GM20431 (cell line): ENCODE measurements around the gene CFAP61.
"Not testable (repeated sequence)": the region's sequence is repeated elsewhere in the genome, so short reads cannot be mapped to it uniquely, and the experiment has no call there.

Source experiments
- in situ Hi-C: fragments of 300-500 bp; cut with MseI, MboI; formaldehyde crosslinking; loops from one replicate; pipeline ENCODE4 v1.15.0; 2020; ENCODE audit warnings: low sequenced_read_pairs; ENCODE audit not compliant: unreplicated experiment

Gene CFAP61

DNA sequence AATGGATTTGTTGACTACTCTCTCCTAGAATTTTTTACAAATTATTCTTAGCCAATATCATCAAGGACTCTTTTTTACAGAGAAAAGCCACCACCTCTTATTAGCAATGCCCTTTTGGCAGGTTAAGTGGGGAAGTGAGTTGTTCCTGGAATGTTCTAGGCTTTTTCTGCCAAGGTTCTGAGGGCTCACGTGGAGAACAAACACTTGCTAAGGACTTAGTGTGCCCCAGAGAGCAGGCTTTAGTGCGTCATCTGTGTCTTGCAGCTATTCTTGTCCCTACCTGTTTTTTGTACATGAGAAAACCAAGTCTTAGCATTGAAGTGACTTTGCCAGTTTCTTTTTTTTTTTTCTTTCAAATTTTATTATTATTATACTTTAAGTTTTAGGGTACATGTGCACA lies 33.5 kb downstream of the CFAP61 start:
- in situ Hi-C loops: loop anchor here (25.0 kb wide), 2 partner anchors 151 to 476 kb away; no protein-coding TSS in a partner anchor

DNA sequence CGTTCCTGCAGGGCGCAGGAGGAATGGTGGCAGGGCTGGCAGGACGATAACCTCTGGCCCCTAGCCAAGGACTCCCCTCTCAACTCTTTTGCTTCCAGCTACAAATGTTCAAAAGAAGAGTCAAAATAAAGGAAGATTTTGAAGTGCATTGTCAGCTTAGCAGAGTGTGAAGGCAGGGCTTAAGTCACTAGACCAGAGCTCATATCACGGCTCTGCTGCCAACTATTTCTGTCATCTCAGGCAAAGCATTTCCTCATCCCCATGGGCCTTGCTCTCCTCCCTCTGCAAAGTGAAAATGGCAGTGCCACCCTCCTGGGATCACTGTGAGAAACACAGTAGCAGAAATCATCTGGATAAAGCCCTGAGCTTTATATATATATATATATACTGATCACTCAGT lies 36.7 kb downstream of the CFAP61 start:
- in situ Hi-C loops: loop anchor here (25.0 kb wide), 2 partner anchors 148 to 473 kb away; no protein-coding TSS in a partner anchor

DNA sequence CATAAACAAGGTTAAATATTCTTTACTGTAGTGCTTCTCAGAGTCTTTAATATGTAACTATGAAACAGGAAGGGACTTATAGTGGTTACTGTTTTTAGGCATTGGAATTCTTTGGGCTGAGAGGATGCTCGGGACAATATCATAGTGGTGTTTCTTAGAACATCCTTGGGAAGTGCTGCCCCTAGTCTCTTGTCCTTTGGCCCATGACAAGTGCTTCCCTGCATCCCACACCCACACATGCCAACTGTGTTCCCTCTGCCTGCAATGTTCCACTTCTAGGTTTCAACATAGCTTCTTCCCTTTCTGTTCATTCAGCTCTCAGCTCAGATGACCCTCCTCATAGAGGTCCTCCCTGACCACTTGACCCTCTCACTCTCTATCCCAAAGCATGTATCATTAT lies 37.6 kb downstream of the CFAP61 start:
- in situ Hi-C loops: loop anchor here (25.0 kb wide), 2 partner anchors 147 to 472 kb away; no protein-coding TSS in a partner anchor

DNA sequence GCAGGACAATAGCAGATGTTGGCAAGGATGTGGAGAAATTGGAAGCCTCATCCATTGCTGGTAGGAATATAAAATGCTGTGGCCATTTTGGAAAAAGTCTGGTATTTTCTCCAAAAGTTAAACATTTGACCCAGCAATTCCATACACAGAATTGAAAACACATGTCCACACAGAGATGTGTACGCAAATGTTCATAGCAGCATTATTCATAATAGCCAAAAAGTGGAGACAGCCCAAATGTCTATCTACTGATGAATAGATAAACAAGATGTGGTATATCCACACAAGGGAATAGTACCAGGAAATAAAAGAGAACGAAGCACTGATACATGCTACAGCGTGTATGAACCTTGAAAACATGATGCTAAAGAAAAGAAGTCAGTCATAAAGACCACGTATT lies 40.5 kb downstream of the CFAP61 start:
- in situ Hi-C loops: loop anchor here (25.0 kb wide), 2 partner anchors 144 to 469 kb away; no protein-coding TSS in a partner anchor

DNA sequence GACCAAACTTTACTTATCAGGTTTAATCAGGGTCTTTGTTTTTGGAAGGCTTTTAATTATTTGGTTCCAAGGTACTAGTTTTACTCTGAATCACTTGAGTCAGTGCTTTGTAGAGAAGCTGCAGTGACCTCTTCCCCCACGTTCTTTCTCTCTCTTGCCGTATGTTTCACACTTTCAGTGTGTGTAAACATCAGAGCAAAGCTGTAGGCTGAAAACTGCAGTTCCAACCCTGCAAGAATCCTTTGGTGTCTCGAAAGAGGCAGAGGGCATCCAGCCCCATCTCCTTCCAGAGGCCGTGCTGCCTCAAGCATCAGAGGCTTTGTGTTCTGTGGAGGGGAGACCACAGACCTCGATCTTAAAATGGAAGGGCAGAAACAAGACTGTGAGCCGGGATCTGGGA lies 42.1 kb downstream of the CFAP61 start:
- in situ Hi-C loops: loop anchor here (25.0 kb wide), 2 partner anchors 143 to 468 kb away; no protein-coding TSS in a partner anchor

DNA sequence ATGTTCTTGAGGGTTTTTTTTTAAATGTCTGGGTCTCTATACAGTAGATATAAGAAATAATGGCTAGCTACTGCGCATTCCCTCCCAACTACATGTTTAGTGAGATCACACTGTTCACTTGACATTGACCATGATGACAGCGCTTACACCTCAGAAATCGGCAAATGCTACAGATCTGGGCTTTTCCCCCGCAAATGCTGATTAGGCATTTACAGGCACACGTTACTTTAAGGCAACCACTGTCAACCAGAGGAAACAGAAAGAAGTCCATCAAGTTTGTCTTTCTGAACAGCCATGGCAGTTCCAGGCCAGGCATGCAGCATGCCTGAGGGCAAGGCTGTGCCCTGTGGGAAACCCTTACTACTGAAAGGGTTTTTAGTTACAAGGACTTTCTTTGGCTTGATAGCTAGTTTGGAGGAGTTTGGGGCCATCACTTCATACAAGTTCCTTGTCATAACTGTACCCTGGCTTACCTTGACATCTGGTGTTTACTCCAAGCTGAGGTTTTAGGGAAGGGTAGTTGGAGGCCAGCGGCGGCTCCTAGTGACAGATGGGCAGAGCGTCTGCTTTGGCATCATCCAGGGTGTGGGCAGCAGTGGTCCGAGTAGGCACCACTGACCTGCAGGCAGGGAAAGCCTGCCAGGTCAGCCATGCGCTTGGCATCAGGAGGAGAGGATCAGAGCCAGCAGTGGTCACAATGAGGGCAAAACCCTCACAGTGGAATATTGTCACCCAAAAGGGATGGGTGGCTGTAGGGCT lies 43.0 kb downstream of the CFAP61 start:
- in situ Hi-C loops: loop anchor here (25.0 kb wide), 2 partner anchors 142 to 467 kb away; no protein-coding TSS in a partner anchor

DNA sequence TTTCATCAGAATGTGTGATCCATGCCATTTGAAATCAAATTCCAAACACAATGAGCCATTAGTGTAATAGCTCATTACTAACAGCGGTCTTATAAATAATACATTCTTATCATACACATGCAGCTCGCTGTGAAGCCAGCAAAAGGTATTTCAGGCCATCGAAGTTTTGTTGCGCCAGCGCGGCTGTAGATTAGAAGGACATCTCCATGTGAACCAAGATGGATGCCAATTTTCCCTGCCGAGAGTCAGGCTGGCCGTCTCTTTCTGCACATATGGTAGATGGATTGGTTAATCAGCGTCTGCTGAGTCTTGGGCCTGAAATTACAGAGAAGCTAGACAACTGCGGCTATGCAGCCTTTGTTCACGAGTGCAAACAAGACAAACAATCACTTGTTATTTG lies 44.1 kb downstream of the CFAP61 start:
- in situ Hi-C loops: loop anchor here (25.0 kb wide), 2 partner anchors 141 to 466 kb away; no protein-coding TSS in a partner anchor

DNA sequence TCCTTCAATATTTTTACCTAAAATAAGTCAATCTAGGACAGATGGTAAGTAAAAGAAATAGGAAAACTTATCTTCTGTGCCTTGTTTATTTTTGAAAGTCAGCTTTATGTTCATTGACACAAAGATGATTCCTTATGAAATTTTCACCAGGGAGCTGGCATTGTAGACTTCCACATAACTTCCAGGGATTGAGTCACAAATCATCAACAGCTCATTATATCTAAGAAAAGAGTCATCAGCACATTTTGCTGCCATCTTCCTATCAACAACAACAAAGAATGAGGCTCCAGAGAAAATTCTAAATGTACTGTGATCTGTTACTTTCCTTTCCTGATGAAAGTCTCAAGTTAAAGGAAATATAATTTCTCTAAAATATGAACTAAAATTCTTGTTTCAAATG lies 48.5 kb downstream of the CFAP61 start:
- in situ Hi-C loops: no loop called here

DNA sequence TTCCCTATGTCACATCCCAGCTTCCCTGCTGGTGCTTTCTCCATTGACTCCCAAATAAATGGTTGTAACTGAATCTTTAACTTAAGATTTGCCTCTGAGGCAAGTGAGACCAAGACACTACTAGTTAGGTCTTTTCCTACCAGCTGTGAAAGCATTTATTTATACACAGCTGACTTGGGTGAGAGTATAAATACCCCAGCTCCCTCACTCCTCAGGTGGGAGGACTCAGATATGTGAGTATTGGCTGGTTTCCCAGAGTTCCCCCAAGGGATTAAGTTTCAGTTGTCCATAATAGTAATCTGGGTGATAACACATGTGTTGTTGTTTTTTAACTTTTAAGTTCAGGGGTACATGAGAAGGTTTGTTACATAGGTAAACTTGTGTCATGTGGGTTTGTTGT lies 49.8 kb downstream of the CFAP61 start:
- in situ Hi-C loops: no loop called here

DNA sequence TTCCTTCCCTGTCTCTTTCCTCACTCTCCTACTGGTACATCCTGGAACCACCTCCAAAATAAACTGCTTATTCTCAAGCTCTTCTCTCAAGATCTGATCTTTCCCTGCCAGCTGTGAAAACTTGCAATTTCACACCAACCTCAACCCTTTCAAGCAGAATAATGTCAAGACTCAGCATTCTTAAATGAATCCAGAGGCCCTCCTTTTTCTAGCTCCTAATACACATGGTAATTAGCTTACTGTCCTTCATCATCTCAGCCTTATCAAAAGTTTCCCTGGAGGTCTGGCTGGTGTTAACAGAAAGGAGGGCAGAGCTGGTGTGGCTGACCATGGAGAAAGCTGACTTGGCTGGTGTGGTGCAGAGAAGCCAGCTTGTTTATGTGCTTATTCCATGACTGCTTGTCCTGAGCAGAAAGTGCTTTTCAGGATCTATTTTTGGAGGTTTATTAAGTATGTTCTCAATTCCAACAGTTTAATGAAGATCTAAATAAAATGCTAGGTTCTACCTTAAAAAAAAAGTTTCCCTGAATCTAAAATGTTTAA lies 50.5 kb downstream of the CFAP61 start:
- in situ Hi-C loops: no loop called here

DNA sequence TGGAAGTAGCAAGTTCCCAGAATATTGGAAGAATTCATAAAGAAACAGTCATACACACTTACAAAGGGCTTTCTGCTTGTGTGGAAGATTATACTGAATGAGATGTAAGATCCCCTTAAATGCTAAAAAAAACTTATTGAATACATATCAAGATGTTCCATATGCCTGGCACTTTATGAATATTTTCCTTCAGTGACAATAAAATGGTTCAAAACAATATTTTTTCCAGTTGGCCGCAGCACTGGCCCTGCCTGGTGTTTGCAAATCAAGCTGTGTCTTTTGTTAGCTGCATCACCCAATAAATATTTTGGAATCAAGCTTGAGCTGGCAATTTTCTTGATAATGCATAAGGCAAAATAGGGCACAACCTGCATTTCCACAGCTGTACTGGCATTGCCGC lies 51.2 kb downstream of the CFAP61 start:
- in situ Hi-C loops: no loop called here

DNA sequence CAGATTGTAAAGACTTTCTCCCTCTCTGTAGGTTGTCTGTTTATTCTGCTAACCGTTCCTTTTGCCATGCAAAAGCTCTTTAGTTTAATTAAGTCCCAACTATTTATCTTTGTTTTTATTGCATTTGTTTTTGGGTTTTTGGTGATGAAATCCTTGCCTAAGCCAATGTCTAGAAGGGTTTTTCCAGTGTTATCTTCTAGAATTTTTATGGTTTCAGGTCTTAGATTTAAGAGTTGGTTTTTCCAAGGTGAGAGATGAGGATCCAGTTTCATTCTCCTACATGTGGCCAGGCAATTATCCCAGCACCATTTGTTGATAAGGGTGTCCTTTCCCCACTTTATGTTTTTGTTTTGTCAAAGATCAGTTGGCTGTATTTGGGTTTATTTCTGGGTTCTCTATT lies 70.9 kb downstream of the CFAP61 start:
- in situ Hi-C loops: not testable (repeated sequence)

DNA sequence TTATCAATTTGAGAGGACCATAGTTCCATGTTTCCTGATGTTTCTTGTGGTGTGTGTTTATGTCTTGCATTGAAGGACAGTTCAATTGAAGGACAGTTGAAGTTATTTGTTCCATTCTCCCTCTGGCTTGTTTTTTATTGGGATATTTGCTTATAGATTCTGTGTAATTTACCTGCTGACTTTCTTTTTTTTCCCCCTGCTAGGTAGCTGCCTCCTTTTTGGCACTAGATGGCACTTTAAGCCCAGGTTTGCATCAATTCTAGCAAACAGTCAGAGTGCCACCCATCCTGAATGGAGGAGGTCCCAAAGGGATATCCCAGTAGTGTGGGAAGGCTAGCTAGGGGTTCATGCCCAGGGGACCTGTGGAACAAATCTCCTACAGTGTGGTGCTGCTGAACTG lies 78.1 kb downstream of the CFAP61 start:
- in situ Hi-C loops: no loop called here

DNA sequence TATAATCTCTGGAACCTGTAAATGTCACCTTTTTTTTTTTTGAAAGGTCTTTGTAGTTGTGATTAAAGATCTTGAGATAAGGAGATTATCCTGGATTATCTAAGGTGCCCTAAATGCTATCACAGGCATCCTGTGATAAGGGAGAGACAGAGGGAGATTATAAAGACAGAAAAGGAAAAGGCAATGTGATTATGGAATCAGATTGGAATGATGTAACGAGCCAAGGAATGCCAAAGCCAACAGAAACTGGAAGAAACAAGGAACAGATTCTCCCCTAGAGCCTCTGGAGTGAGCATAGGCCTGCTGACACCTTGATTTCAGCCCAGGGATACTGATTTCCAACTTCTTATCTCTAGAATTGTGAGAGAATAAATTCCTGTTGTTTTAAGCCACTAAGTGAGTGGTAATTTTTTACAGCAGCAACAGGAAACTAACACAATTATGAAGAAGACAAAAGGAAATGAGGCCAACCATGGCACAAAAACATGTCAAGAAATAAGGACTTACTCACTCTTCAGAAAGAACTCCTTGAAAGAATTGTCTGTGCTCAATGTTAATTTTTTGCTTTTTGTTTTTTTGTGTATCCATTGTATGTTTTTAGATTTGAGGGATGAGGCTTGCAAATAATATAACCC lies 82.7 kb downstream of the CFAP61 start:
- in situ Hi-C loops: no loop called here

DNA sequence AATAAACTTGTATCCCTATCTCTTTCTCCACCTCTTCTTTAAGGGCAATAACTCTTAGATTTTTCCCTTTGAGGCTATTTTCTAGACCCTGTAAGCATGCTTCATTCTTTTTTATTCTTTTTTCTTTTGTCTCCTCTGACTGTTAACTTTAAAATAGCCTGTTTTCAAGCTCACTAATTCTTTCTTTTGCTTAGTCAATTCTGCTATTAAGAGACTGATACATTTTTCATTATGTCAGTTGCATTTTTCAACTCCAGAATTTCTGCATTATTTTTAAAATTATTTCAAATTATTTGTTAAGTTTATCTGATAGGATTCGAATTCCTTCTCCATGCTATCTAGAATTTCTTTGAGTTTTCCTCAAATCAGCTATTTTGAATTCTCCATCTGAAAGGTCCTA lies 84.0 kb downstream of the CFAP61 start:
- in situ Hi-C loops: no loop called here

DNA sequence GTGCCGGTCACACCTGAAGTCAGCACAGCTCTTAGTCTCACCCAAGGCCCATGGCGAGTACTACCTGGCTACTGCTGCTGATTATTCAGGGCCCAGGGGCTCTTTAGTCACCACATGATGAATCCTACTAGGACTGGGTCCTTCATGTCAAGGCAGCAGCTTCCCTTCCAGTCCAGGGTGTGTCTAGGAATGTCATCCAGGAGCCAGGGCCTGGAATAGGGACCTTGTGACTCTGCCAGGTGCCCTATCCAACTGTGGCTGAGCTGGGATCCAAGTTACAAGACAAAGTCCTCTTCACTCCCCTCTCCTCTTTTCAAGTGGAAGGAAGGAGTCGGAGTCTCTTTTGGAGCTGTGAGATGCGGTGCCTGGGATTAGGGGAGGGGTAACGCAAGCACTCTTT lies 85.5 kb downstream of the CFAP61 start:
- in situ Hi-C loops: no loop called here

DNA sequence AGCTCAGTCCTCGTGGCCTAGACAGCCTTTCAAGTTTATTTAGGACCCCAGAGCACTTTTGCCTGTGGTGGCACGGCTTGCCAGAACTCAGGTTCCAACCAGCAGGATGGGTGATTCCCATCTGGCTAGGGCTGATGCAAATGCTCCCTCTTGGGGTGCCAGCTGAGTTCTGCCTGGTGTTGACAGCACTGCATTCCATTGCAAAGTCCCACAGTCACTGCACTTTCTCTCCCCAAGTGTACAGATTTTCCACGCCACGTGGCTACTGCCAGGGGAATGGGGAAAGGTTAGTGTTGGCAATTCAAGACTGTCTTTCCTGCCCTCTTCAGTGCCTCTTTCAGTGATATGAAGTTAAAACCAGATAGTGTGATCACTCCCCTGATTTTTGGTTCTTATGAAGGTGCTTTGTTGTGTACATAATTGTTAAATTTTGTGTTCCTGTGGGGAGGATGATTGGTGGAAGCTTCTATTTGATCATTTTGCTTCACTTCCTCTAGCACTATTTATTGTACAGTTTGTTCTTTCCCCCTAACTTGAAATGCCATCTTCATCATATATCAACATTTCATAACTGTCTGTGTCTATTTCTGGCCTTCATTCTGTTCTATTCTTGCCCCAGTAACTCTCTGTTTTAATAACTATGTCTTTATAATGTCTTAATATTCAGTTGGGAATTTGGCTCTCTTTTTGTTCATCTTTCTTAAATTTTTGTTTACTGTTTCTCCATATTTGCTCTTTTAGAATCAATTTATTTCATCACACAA lies 86.2 kb downstream of the CFAP61 start:
- in situ Hi-C loops: no loop called here

DNA sequence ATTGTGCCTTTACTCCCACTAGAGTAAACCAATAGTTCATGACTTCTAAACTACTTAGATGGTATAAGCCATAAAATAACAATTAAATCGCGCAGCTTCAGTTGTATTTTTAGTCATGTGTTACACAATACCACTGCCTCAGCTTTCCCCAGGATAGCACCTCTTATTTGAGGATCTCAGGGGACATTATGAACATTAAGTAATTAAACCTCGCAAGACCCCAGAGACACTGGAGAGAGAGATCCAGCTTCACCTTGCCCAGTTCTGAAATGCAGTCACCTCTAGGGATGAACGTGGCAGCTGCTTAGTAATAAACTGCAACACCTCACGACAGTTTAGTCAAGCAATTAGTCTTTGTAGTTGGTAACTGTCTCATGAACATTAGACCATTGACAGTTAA lies 87.1 kb downstream of the CFAP61 start:
- in situ Hi-C loops: no loop called here

DNA sequence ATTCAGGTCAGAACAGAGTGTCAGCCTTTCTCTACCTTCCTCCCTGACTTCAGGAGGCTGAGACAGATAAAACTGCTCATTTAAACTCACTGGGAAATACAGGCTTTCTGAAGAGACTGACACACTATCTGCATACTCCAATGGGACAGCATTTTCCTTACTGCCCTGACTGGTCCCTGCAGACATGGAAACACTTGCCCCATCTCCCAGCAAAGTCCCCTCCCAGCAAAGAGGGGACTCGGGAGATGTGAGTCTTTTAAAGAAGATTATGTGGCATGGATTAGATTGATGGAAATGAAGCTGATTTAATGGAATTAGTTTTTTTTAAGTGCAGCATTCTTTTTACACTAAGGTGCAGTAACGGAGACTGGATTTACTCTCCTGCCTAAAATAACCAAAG lies 90.8 kb downstream of the CFAP61 start:
- in situ Hi-C loops: no loop called here

DNA sequence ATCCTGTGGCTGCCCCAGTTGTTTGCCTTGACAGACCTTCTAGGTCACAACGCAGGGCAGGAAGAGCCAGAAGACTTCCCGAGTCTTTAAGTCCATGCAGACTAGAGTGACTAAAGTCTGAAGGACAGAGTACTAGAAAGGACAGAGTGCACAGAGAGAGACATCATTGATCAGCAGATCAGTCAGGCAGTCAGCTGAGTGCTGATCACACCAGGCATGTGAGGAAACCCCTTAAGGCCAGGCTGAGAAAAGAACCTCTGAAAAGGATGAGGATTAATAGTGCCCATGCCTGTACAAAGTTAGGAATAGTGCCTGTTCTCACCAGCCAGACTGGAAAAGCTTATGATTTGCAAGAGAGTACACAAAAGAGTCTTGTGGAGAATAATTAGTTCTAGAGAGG lies 91.3 kb downstream of the CFAP61 start:
- in situ Hi-C loops: no loop called here
